ENCODE measurements around the gene PRRC2B.

PRRC2B gene

DNA sequence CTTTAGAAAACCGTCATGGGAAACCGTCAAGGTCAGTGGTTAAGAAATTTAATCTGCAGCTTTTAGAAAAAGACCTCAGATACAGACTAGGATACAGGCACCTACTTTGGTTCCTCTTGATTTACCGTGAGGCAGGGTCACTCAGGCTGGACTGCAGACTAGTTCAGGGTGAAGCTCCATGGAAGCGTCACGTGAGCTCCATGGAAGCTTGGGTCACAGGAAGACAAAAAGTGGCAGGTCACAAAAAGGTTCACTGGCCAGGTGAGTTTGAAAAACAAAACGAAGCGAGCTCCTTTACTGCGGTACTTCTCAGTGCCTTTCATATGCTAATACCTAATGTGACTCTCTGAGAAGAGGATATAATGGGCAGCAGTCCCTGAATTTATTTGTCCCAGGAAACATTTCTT is 43.0 kb downstream of the PRRC2B start:
- TF ChIP-seq, protein P1, sequence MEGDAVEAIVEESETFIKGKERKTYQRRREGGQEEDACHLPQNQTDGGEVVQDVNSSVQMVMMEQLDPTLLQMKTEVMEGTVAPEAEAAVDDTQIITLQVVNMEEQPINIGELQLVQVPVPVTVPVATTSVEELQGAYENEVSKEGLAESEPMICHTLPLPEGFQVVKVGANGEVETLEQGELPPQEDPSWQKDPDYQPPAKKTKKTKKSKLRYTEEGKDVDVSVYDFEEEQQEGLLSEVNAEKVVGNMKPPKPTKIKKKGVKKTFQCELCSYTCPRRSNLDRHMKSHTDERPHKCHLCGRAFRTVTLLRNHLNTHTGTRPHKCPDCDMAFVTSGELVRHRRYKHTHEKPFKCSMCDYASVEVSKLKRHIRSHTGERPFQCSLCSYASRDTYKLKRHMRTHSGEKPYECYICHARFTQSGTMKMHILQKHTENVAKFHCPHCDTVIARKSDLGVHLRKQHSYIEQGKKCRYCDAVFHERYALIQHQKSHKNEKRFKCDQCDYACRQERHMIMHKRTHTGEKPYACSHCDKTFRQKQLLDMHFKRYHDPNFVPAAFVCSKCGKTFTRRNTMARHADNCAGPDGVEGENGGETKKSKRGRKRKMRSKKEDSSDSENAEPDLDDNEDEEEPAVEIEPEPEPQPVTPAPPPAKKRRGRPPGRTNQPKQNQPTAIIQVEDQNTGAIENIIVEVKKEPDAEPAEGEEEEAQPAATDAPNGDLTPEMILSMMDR (conservative IDR thresholded peaks at IDR 0.05; ENCODE audit: low read depth, low read length): no peak
- no peak for DNase-seq (ENCODE audit: low read depth)

DNA sequence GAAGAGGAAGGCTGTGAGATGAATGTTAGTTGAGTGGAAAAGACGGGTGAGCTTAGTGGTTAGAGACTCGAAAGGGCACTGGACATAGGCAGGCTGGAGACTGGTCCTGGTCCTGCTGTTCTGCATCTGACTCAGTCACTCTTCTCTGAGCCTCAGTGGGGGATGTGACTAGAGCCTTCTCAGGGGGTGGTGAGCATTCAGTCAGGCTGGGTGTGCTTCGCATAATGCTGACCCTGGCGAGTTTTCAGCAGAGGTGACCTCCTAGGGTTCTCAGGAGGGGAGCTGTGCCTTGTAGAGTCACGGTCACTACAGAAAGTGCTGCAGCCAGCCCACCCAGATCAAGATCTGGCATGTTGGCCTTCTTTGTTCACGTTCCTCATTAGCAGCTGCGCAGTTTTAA is 44.3 kb downstream of the PRRC2B start:
- TF ChIP-seq, protein P1 (conservative IDR thresholded peaks at IDR 0.05; ENCODE audit: low read depth, low read length): no peak
- DNase-seq (ENCODE audit: low read depth): no peak
- no peak overlapping the region for H3K4me3 ChIP-seq (ENCODE audit: low read length)

More for the DNA sequence above, 43.0 kb downstream of the PRRC2B start:
- H3K4me3 ChIP-seq (ENCODE audit: low read length): no peak overlapping the region

DNA sequence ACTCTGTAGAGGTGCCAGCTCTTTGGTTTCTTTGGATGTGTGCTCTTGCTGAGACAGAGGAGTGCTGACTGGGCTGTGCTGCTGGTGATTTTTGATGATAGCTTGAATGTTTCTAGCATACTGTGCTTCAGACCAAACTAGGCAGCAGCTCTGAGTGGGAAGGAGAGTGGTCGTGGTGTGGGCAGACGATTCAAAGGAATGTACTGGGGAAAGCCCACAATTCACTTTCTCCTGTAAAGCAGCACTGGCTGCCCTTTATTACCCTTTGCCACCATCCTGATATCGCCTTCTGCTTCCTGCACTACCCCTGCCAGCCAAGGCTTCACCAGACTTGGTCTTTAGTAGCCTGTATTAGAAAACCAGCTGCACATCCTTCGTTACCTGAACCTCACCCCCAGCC is 45.3 kb downstream of the PRRC2B start:
- DNase-seq (ENCODE audit: low read depth): no peak
- TF ChIP-seq, protein P1 (conservative IDR thresholded peaks at IDR 0.05; ENCODE audit: low read depth, low read length): no peak
- no peak overlapping the region for H3K4me3 ChIP-seq (ENCODE audit: low read length)

DNA sequence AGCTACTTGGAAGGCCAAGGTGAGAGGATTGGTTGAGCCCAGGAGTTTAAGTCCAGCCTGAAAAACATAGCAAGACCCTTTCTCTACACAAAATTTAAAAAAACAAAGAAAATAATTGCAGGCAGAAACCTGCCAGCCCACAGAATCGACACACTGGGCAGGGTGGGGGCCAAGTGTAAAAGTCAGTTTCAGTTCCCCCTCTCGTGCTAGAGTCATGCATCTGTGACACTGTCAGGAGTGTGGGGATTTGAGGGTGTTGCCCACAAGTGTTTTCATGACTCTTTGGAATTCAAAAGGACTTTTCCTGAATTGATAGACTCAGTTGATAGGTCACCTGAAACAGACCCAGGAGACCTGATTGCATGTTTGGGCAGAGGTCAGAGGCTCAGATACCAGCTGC is 47.6 kb downstream of the PRRC2B start:
- no peak overlapping the region for H3K4me3 ChIP-seq (ENCODE audit: low read length)
- DNase-seq (ENCODE audit: low read depth): no peak
- TF ChIP-seq, protein P1 (conservative IDR thresholded peaks at IDR 0.05; ENCODE audit: low read depth, low read length): no peak

DNA sequence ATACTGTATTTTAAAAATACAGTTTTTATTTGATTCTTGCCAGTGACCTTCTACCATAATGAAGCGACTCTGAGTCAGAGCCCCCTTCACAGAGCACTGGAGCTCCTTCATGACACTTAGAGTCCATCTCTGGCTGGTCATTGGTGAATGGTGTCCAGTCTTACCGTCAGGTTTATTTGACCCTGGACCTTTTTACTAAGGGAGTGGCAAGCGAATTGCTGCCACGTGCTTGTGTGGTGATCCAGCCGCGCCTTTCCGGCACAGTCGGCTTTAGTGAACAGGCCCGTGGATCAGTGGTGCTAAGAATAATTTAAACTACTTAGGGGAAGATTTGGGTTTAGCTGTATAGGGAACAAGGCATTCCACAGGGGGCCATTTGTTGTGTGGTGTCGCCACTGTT is 48.5 kb downstream of the PRRC2B start:
- no peak for DNase-seq (ENCODE audit: low read depth)
- TF ChIP-seq, protein P1 (conservative IDR thresholded peaks at IDR 0.05; ENCODE audit: low read depth, low read length): no peak
- no peak overlapping the region for H3K4me3 ChIP-seq (ENCODE audit: low read length)

DNA sequence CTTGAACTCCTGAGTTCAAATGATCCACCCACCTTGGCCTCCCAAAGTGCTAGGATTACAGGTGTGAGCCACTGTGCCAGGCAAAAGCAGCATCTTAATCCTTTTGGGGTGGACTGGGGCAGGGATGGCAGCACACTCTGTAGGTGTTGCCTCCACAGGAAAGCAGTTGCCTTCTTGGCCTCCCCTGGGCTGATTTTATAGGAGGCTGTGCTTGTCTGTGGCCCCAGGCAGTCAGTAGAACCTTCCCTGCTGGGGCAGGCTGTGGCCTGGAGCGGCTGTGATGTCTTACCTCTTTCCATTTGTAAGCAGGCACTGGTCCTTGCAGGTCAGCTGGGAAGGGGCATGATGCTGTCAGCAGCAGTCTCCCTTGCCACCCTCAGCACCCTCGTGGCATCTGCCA is 49.8 kb downstream of the PRRC2B start:
- TF ChIP-seq, protein P1 (conservative IDR thresholded peaks at IDR 0.05; ENCODE audit: low read depth, low read length): no peak
- DNase-seq (ENCODE audit: low read depth): no peak
- H3K4me3 ChIP-seq (ENCODE audit: low read length): no peak overlapping the region

DNA sequence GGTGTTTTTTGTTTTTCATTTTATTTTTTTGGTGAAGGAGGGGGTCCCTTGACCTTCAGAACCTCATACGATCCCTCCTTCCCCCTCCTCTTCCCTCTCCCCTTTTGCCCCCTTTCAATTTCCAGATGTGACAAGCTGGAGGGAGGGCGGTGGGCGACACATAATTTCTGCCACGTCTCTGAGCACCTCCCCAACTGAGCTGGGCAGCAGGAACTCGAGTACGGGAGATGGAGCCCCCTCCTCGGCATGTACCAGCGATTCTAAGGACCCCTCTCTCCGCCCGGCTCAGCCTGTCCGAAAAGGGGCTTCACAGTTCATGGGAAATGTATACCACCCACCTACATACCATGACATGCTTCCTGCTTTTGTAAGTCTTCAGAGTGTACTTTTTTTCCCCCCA is 52.4 kb downstream of the PRRC2B start:
- H3K4me3 ChIP-seq (ENCODE audit: low read length): no peak overlapping the region
- TF ChIP-seq, protein P1 (conservative IDR thresholded peaks at IDR 0.05; ENCODE audit: low read depth, low read length): no peak
- no peak for DNase-seq (ENCODE audit: low read depth)
